Ovary (tissue), 3 donors: ENCODE results near the gene DRAP1.

Experiments
- CTCF ChIP-seq, 3 donors: fragments of 450-650 bp in 2 of 3; fragments of 200-600 bp in 1 of 3; IDR thresholded peaks; one replicate each; pipeline versions ENCODE4 v1.5.1 to v1.8.0; 2016 to 2022; ENCODE audit warnings: antibody characterized with exemption in 3 of 3, mild to moderate bottlenecking in 1 of 3
- EP300 ChIP-seq: sonication (generic); formaldehyde crosslinking; IDR thresholded peaks from one replicate; pipeline ENCODE4 v1.6.1; 2017; ENCODE audit warnings: antibody characterized with exemption
- POLR2A ChIP-seq: fragments of 450-650 bp; IDR thresholded peaks from one replicate; pipeline ENCODE4 v1.6.1; 2017; ENCODE audit warnings: antibody characterized with exemption, mild to moderate bottlenecking, moderate library complexity
- donor health status: DM: no; HTN: no; CAD: no.

- TF ChIP-seq CTCF (IDR thresholded peaks at IDR 0.05) (no peak), EP300 (no peak), POLR2A (no peak)
Observed at GRCh38 chr11:65900899-65901180, 18.4 kb upstream of the DRAP1 start.
